RWPE2 (cell line): Measurements from ENCODE around the gene HBG1.
A peak's percentile ranks its signal among the peaks of the same experiment; 100 is the strongest.

ENCODE experiments used
- ATAC-seq: fragments of 200-7000 bp; cut with Tn5 transposase; 3 replicates; pipeline ENCODE4 v1.9.1; 2021; ENCODE audit warnings: low read depth
- DNase-seq: peaks from one replicate; pipeline ENCODE4 v3.0.0-alpha.2; 2020; ENCODE audit warnings: low spot score
- H3K27ac ChIP-seq: fragments of 450-650 bp; 2 replicates; pipeline ENCODE4 v1.5.1; 2017; ENCODE audit warnings: mild to moderate bottlenecking; ENCODE audit not compliant: poor library complexity, severe bottlenecking
- H3K27me3 ChIP-seq: fragments of 250-450 bp; sonication (Bioruptor Pico); 2 replicates; pipeline ENCODE4 v1.5.1; 2021; ENCODE audit warnings: mild to moderate bottlenecking, moderate library complexity; ENCODE audit not compliant: insufficient read depth, poor library complexity, severe bottlenecking
- H3K36me3 ChIP-seq: fragments of 250-450 bp; sonication (Bioruptor Pico); 2 replicates; pipeline ENCODE4 v1.5.1; 2020; ENCODE audit warnings: low read depth, mild to moderate bottlenecking, moderate library complexity
- H3K4me1 ChIP-seq: fragments of 250-450 bp; sonication (Bioruptor Pico); 2 replicates; pipeline ENCODE4 v1.5.1; 2021; ENCODE audit warnings: mild to moderate bottlenecking, moderate library complexity; ENCODE audit not compliant: insufficient read depth, poor library complexity, severe bottlenecking
- H3K4me3 ChIP-seq: fragments of 250-450 bp; sonication (Bioruptor Pico); 2 replicates; pipeline ENCODE4 v1.5.1; 2021; ENCODE audit warnings: mild to moderate bottlenecking, moderate library complexity; ENCODE audit not compliant: severe bottlenecking
- H3K9me3 ChIP-seq: fragments of 250-450 bp; sonication (Bioruptor Pico); 2 replicates; pipeline ENCODE4 v1.5.1; 2021; ENCODE audit warnings: mild to moderate bottlenecking, moderate library complexity; ENCODE audit not compliant: severe bottlenecking
- CTCF ChIP-seq: fragments of 450-650 bp; IDR thresholded peaks from one replicate; pipeline ENCODE4 v1.5.1; 2017; ENCODE audit warnings: mild to moderate bottlenecking, moderate library complexity; ENCODE audit not compliant: poor library complexity, severe bottlenecking

The HBG1 gene

DNA sequence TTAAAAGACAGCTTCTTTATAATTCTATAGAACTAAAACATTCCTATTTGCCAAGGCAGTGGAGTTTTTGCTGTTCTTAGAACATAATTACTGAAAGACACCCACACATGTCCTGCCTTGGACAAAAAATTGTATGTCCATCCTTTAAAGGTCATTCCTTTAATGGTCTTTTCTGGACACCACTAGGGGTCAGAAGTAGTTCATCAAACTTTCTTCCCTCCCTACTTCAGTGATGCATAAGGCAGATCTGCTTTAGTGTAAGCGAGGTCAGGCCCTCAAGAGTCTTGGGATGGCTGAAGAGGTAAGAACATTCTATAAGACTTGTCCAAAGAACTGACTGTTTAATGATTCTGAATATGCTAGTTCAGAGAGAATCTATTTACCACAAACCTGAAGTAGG, 44.9 kb downstream of the HBG1 start:
- peaks cover 2% of the 10 kb centered on the region for H3K9me3 ChIP-seq
- DNase-seq (no peak), ATAC-seq (peak; percentile 86)
- peak; percentile 72 for TF ChIP-seq CTCF
- no peak overlapping the region for H3K4me3 ChIP-seq
- H3K27me3 ChIP-seq: no peaks in the 10 kb centered on the region
- H3K4me1 ChIP-seq: no peaks in the 10 kb centered on the region
- no peaks in the 10 kb centered on the region for H3K36me3 ChIP-seq
- H3K27ac ChIP-seq: no peak overlapping the region

GRCh38 chr11:5203366-5203765, 46.3 kb downstream of the HBG1 start:
- Histone ChIP-seq H3K27me3 (no peaks in the 10 kb centered on the region), H3K36me3 (no peaks in the 10 kb centered on the region), H3K4me3 (no peak overlapping the region), H3K27ac (no peak overlapping the region), H3K4me1 (no peaks in the 10 kb centered on the region), H3K9me3 (peaks cover 2% of the 10 kb centered on the region)
- no peak for TF ChIP-seq CTCF
- ATAC-seq (no peak), DNase-seq (no peak)

GRCh38 chr11:5200582-5200981, 49.1 kb downstream of the HBG1 start, which contains the start of gene OR51V1:
TSS of gene OR51V1 (minus strand) at chr11:5200682. CDS start at chr11:5200682, 0 bp downstream.
- Histone ChIP-seq H3K4me3 (no peak within 1 kb of the TSS), H3K27me3 (no peaks in the 10 kb centered on the region), H3K27ac (no peak within 1 kb of the TSS), H3K36me3 (no peaks in the 10 kb centered on the region), H3K9me3 (peaks cover 2% of the 10 kb centered on the region), H3K4me1 (no peaks in the 10 kb centered on the region)
- DNase-seq (no peak), ATAC-seq (no peak)
- TF ChIP-seq CTCF: no peak

GRCh38 chr11:5198285-5198684, 51.4 kb downstream of the HBG1 start:
- DNase-seq (no peak), ATAC-seq (no peak)
- no peak overlapping the region for H3K4me3 ChIP-seq
- no peak overlapping the region for H3K27ac ChIP-seq
- peaks cover 2% of the 10 kb centered on the region for H3K9me3 ChIP-seq
- H3K36me3 ChIP-seq: no peaks in the 10 kb centered on the region
- no peaks in the 10 kb centered on the region for H3K27me3 ChIP-seq
- TF ChIP-seq CTCF: no peak
- H3K4me1 ChIP-seq: no peaks in the 10 kb centered on the region
